ENCODE data around the gene TIA1.

GRCh38 chr2:70233926-70234325, 14.5 kb downstream of the TIA1 start:
- TF ChIP-seq CTCF (conservative IDR thresholded peaks at IDR 0.05; ENCODE audit: low read depth, low read length) (no peak), EZH2 (IDR thresholded peaks at IDR 0.05; ENCODE audit: low read length, unreplicated experiment) (no peak), EZH2phosphoT487 (IDR thresholded peaks at IDR 0.05; ENCODE audit: borderline replicate concordance, low read length) (no peak)
